Keratinocyte (primary cell): ENCODE data around the gene ECHDC1. TPM values are rescaled to one million over a fixed set of nuclear protein-coding genes. Genes with fewer than 3 reads are reported as not detected.

Source experiments
- DNase-seq: peaks from one replicate; pipeline ENCODE4 v3.0.0-alpha.2; 2011; ENCODE audit warnings: low read depth, missing footprints, low spot score
- FAIRE-seq: peaks from 2 replicates; lab custom pipeline; 2011; peaks lifted over from hg19 to GRCh38; lab: Jason Lieb, UNC
- H2AFZ ChIP-seq: 2 replicates; pipeline ENCODE4 v1.6.0; 2012; ENCODE audit warnings: low read length, control low read depth, inconsistent platforms; ENCODE audit not compliant: control insufficient read depth
- H3K27ac ChIP-seq: 2 replicates; pipeline ENCODE4 v1.5.1; 2011; ENCODE audit warnings: low read length; ENCODE audit not compliant: control insufficient read depth, insufficient read depth
- H3K27me3 ChIP-seq: 3 replicates; pipeline ENCODE4 v1.6.0; 2011; ENCODE audit warnings: low read length; ENCODE audit not compliant: control insufficient read depth, insufficient read depth; ENCODE audit errors: extremely low read depth
- H3K36me3 ChIP-seq, 2 experiments: 2 replicates in 1 of 2; 3 replicates in 1 of 2; pipeline ENCODE4 v1.5.1; 2011; ENCODE audit warnings: low read length in 2 of 2, mild to moderate bottlenecking in 1 of 2; ENCODE audit not compliant: control insufficient read depth in 2 of 2, insufficient read depth in 2 of 2; ENCODE audit errors: extremely low read depth in 1 of 2
- H3K4me1 ChIP-seq: 3 replicates; pipeline ENCODE4 v1.5.1; 2011; ENCODE audit warnings: low read length; ENCODE audit not compliant: control insufficient read depth, insufficient read depth; ENCODE audit errors: extremely low read depth
- H3K4me2 ChIP-seq: 3 replicates; pipeline ENCODE4 v1.6.0; 2011; ENCODE audit warnings: low read depth, low read length; ENCODE audit not compliant: control insufficient read depth, insufficient read depth; ENCODE audit errors: extremely low read depth
- H3K4me3 ChIP-seq, 3 experiments: fragments of 200-600 bp in 1 of 3; sonication (generic) in 1 of 3; 2 replicates in 2 of 3; 3 replicates in 1 of 3; pipeline ENCODE4 v1.5.1; 2011 to 2016; ENCODE audit warnings: low read length in 3 of 3, mild to moderate bottlenecking in 3 of 3, control low read depth in 2 of 3, inconsistent platforms in 1 of 3, low read depth in 1 of 3, mixed read lengths in 1 of 3, mixed run types in 1 of 3, moderate library complexity in 1 of 3; ENCODE audit not compliant: control insufficient read depth in 2 of 3, insufficient read depth in 2 of 3; ENCODE audit errors: extremely low read depth in 1 of 3
- H3K79me2 ChIP-seq: 2 replicates; pipeline ENCODE4 v1.6.0; 2012; ENCODE audit warnings: low read length; ENCODE audit not compliant: control insufficient read depth, insufficient read depth
- H3K9ac ChIP-seq: 3 replicates; pipeline ENCODE4 v1.6.0; 2011; ENCODE audit warnings: low read length; ENCODE audit not compliant: control insufficient read depth, insufficient read depth; ENCODE audit errors: extremely low read depth
- H3K9me1 ChIP-seq: 3 replicates; pipeline ENCODE4 v1.6.0; 2011; ENCODE audit warnings: low read length; ENCODE audit not compliant: control insufficient read depth, insufficient read depth; ENCODE audit errors: extremely low read depth
- H3K9me3 ChIP-seq: 2 replicates; pipeline ENCODE4 v1.5.1; 2012; ENCODE audit warnings: low read depth, low read length; ENCODE audit not compliant: control insufficient read depth
- H4K20me1 ChIP-seq: 3 replicates; pipeline ENCODE4 v1.6.0; 2011; ENCODE audit warnings: low read length; ENCODE audit not compliant: control insufficient read depth, insufficient read depth; ENCODE audit errors: extremely low read depth
- EZH2 ChIP-seq: IDR thresholded peaks from one replicate; pipeline ENCODE4 v1.6.1; 2012; ENCODE audit warnings: inconsistent platforms, mild to moderate bottlenecking, low read length, moderate library complexity
- dilution Hi-C: fragments of 300-500 bp; cut with MboI; formaldehyde crosslinking; loops from one replicate; pipeline ENCODE4 v1.7.0; 2020; ENCODE audit warnings: low sequenced_read_pairs; ENCODE audit not compliant: extremely low pct_ligation_motif_present
- polyA plus RNA-seq, 5 experiments: library from polyadenylated mRNA; depleted of rRNA in 3 of 5; stranded (reverse) in 3 of 5; stranded (forward) in 1 of 5; unstranded in 1 of 5; fragments of >200 nt; gene quantifications; 1 replicate in 1 of 5; 2 replicates in 3 of 5; 3 replicates in 1 of 5; pipeline versions ENCODE4 v1.2.1 to v1.2.3, GENCODE V29; 2011 to 2012; ENCODE audit warnings: missing spikeins in 2 of 5, low read depth in 1 of 5, low replicate concordance in 1 of 5
- TF ChIP-seq, protein P1 (sequence below), 3 experiments: IDR thresholded peaks in 1 of 3; conservative IDR thresholded peaks in 1 of 3; optimal IDR thresholded peaks in 1 of 3; 2 replicates in 2 of 3; 3 replicates in 1 of 3; pipeline versions ENCODE3 to v1.5.1; 2011; ENCODE audit warnings: low read length in 3 of 3, mild to moderate bottlenecking in 3 of 3, moderate library complexity in 2 of 3, control low read depth in 1 of 3, inconsistent platforms in 1 of 3; ENCODE audit not compliant: insufficient read depth in 2 of 3; ENCODE audit errors: extremely low read depth in 1 of 3

The ECHDC1 gene
- polyA plus RNA-seq, 1 donor (not counting 4 experiments of a cell fraction or from before 2014, with no cell fraction given): 56.9 TPM

DNA sequence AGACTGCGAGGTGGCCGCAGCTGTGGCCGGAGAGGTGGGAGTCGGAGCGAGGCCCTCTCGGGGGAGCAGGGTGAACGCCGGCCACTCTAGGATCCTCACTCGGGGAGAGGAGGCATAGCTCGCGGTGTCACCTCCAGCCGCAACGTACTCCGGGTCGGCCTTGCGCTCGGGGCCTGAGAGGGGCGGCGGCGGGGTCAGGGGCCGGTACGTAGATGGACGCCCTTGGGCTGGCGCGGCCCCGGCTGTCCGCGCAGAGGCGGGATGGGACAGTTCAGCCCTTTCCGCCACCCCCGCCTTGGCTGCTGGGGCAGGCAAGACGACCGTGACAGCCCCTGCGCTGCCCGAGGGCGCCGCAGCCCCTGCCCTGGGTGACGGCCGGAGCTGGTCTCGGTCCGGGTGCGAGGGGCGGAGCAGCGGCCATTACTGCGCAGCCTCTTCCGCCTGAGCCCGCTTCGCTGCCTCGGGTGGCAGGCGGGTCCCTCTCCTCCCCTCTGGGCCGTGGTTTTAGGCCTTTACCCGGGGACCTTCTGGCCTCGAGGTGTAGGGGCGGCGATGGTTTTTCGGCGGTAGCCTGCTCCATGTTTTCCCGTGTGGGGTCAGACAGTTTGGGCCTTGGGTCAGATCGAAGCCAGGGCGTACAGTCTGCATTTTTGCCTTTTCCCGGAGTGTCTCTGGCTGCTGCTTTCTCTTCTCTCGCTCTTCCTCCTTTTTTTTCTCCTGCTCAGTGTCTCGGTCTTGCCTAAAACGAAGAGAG lies 76.3 kb downstream of the ECHDC1 start:
- DNase-seq: no peak
- peaks cover 6% of the 10 kb centered on the region for H3K4me1 ChIP-seq
- H3K36me3 ChIP-seq: no peaks in the 10 kb centered on the region
- no peaks in the 10 kb centered on the region for H4K20me1 ChIP-seq
- H3K9me1 ChIP-seq: no peaks in the 10 kb centered on the region
- peak overlapping the region; percentile 71 to 100 (median 87) for H3K4me3 ChIP-seq
- no peak for FAIRE-seq
- H3K9ac ChIP-seq: peak overlapping the region; percentile 89
- TF ChIP-seq, protein P1, sequence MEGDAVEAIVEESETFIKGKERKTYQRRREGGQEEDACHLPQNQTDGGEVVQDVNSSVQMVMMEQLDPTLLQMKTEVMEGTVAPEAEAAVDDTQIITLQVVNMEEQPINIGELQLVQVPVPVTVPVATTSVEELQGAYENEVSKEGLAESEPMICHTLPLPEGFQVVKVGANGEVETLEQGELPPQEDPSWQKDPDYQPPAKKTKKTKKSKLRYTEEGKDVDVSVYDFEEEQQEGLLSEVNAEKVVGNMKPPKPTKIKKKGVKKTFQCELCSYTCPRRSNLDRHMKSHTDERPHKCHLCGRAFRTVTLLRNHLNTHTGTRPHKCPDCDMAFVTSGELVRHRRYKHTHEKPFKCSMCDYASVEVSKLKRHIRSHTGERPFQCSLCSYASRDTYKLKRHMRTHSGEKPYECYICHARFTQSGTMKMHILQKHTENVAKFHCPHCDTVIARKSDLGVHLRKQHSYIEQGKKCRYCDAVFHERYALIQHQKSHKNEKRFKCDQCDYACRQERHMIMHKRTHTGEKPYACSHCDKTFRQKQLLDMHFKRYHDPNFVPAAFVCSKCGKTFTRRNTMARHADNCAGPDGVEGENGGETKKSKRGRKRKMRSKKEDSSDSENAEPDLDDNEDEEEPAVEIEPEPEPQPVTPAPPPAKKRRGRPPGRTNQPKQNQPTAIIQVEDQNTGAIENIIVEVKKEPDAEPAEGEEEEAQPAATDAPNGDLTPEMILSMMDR (optimal IDR thresholded peaks at IDR 0.05 in 1 of 3, IDR thresholded peaks at IDR 0.05 in 1 of 3, conservative IDR thresholded peaks at IDR 0.05 in 1 of 3; ENCODE audit: extremely low read depth in 1 of 3, insufficient read depth in 2 of 3, low read length in 3 of 3): no peak
- no peak for TF ChIP-seq EZH2
- no peaks in the 10 kb centered on the region for H3K9me3 ChIP-seq
- no peaks in the 10 kb centered on the region for H3K27me3 ChIP-seq
- peak overlapping the region; percentile 79 for H3K27ac ChIP-seq
- H3K4me2 ChIP-seq: peak overlapping the region; percentile 89
- H2AFZ ChIP-seq: peak overlapping the region; percentile 98
- H3K79me2 ChIP-seq: peaks cover 47% of the 10 kb centered on the region
- dilution Hi-C loops: no loop called here

GRCh38 chr6:127266178-127266891 lies 77.1 kb downstream of the ECHDC1 start, which contains the start of gene RNF146:
TSS of gene RNF146 (plus strand) at chr6:127266864. CDS start at chr6:127280339, 13,475 bp downstream.
- Histone ChIP-seq H3K4me1 (peaks cover 6% of the 10 kb centered on the region), H3K36me3 (no peaks in the 10 kb centered on the region), H2AFZ (peak within 1 kb of the TSS; percentile 98), H3K4me3 (peak within 1 kb of the TSS; percentile 71 to 100 (median 87)), H3K4me2 (peak within 1 kb of the TSS; percentile 89), H3K9me3 (no peaks in the 10 kb centered on the region), H4K20me1 (no peaks in the 10 kb centered on the region), H3K27me3 (no peaks in the 10 kb centered on the region), H3K79me2 (peaks cover 43% of the 10 kb centered on the region), H3K9ac (peak within 1 kb of the TSS; percentile 89), H3K27ac (peak within 1 kb of the TSS; percentile 79), H3K9me1 (no peaks in the 10 kb centered on the region)
- FAIRE-seq (peak; percentile 48), DNase-seq (no peak)
- dilution Hi-C loops: no loop called here
- TF ChIP-seq EZH2: no peak
- TF ChIP-seq, protein P1 (optimal IDR thresholded peaks at IDR 0.05 in 1 of 3, IDR thresholded peaks at IDR 0.05 in 1 of 3, conservative IDR thresholded peaks at IDR 0.05 in 1 of 3; ENCODE audit: extremely low read depth in 1 of 3, insufficient read depth in 2 of 3, low read length in 3 of 3): peak; percentile 68 to 80 (median 75)
